T-cell (primary cell): ENCODE data around the gene ADAM10. TPM values are rescaled to one million over a fixed set of nuclear protein-coding genes. Genes with fewer than 3 reads are reported as not detected.
"Not testable (repeated sequence)": the region's sequence is repeated elsewhere in the genome, so short reads cannot be mapped to it uniquely, and the experiment has no call there.

Experiments
- ATAC-seq, 4 experiments: fragments of 200-7000 bp in 3 of 4; fragments of 150-1000 bp in 1 of 4; cut with Tn5 transposase; replicated peaks in 1 of 4; 1 replicate in 3 of 4; 2 replicates in 1 of 4; pipeline ENCODE4 v1.10.0; 2021; ENCODE audit warnings: moderate library complexity in 3 of 4, mild to moderate bottlenecking in 2 of 4, moderate number of reproducible peaks in 1 of 4
- CTCF ChIA-PET, 2 donors: fragments of 300-600 bp; sonication (Branson Sonifier 250); formaldehyde crosslinking; loops; one replicate each; lab custom pipeline; 2022; ENCODE audit warnings: antibody characterized with exemption in 2 of 2; lab: Charles Lee
- POLR2A ChIA-PET, 2 donors: fragments of 300-600 bp; sonication (Branson Sonifier 250); formaldehyde crosslinking; loops; one replicate each; lab custom pipeline; 2022; ENCODE audit warnings: antibody characterized with exemption in 2 of 2; lab: Charles Lee
- DNase-seq, 35 experiments: peaks; one replicate each; pipeline versions ENCODE4 v3.0.0 to v3.0.0-alpha.2; 2013 to 2023
- H3K27ac ChIP-seq: one replicate; pipeline ENCODE4 v1.5.1; 2013; ENCODE audit warnings: low read length
- H3K27me3 ChIP-seq, 2 experiments: replicated peaks in 1 of 2; 1 replicate in 1 of 2; 2 replicates in 1 of 2; pipeline versions ENCODE4 v1.6.1 to v1.7.0; 2013; ENCODE audit warnings: low read length in 1 of 2, mixed read lengths in 1 of 2; ENCODE audit not compliant: control insufficient read depth in 2 of 2, insufficient read depth in 2 of 2; ENCODE audit errors: extremely low read depth in 1 of 2
- H3K36me3 ChIP-seq, 2 donors: 1 replicate in 1 of 2; 2 replicates in 1 of 2; pipeline versions ENCODE4 v1.6.1 to v1.7.0; 2013; ENCODE audit warnings: low read length in 1 of 2; ENCODE audit not compliant: control insufficient read depth in 2 of 2, insufficient read depth in 1 of 2; ENCODE audit errors: extremely low read depth in 1 of 2
- H3K4me1 ChIP-seq, 2 experiments: 1 replicate in 1 of 2; 2 replicates in 1 of 2; pipeline versions ENCODE4 v1.6.1 to v1.7.0; 2013; ENCODE audit warnings: low read length in 2 of 2, mixed read lengths in 1 of 2; ENCODE audit not compliant: insufficient read depth in 2 of 2, control insufficient read depth in 1 of 2; ENCODE audit errors: extremely low read depth in 1 of 2
- H3K4me3 ChIP-seq, 2 donors: 1 replicate in 1 of 2; 2 replicates in 1 of 2; pipeline versions ENCODE4 v1.5.1 to v1.7.0; 2013; ENCODE audit warnings: mild to moderate bottlenecking in 2 of 2, low read length in 1 of 2, moderate library complexity in 1 of 2; ENCODE audit not compliant: control insufficient read depth in 1 of 2; ENCODE audit errors: extremely low read depth in 1 of 2
- H3K9me3 ChIP-seq: 2 replicates; pipeline ENCODE4 v1.7.0; 2013
- H3K27ac Mint-ChIP-seq, 2 donors: one replicate each; pipeline ENCODE4 v1.8.0; 2020 to 2021; ENCODE audit warnings: mild to moderate bottlenecking in 2 of 2, mixed read lengths in 2 of 2
- H3K27me3 Mint-ChIP-seq, 2 donors: one replicate each; pipeline ENCODE4 v1.8.0; 2021 to 2022; ENCODE audit warnings: mixed read lengths in 2 of 2
- H3K36me3 Mint-ChIP-seq: one replicate; pipeline ENCODE4 v1.8.0; 2021; ENCODE audit warnings: mixed read lengths
- H3K4me1 Mint-ChIP-seq, 3 donors: one replicate each; pipeline ENCODE4 v1.8.0; 2020 to 2022; ENCODE audit warnings: mixed read lengths in 3 of 3, mild to moderate bottlenecking in 1 of 3
- H3K4me3 Mint-ChIP-seq, 3 donors: one replicate each; pipeline ENCODE4 v1.8.0; 2020 to 2022; ENCODE audit warnings: mild to moderate bottlenecking in 3 of 3, mixed read lengths in 3 of 3, moderate library complexity in 3 of 3
- H3K9me3 Mint-ChIP-seq, 3 donors: one replicate each; pipeline ENCODE4 v1.8.0; 2020 to 2022; ENCODE audit warnings: mixed read lengths in 3 of 3
- WGBS: methylation state at CpG from one replicate; pipeline ENCODE4 v1.1.5; 2013; ENCODE audit warnings: missing lambda C conversion rate; ENCODE audit not compliant: insufficient coverage; 5-methylcytosine and 5-hydroxymethylcytosine counted together
- total RNA-seq, 35 experiments: library from RNA in 6 of 35; stranded (reverse) in 6 of 35; fragments of 120-200 nt in 1 of 35; gene quantifications; one replicate each; pipeline versions ENCODE4 v1.2.1 to v1.2.4 and lab custom pipeline; 2013 to 2026

ADAM10 gene
- total RNA-seq, 5 donors from 2014 or later (not counting 1 experiment from before 2014, with no cell fraction given) = 99.5 to 146 (median 113) TPM

- under 1% methylated on average over 70 of the region's 75 CpGs for whole genome bisulfite sequencing
- DNase-seq (peak; percentile 83 to 97 (median 92)), ATAC-seq (peak; percentile 93 to 98 (median 96))
- Histone ChIP-seq H3K27me3 (no peaks in the 10 kb centered on the region), H3K27ac (peak within 1 kb of the TSS; percentile 80), H3K36me3 (no peaks in the 10 kb centered on the region), H3K4me3 (peak within 1 kb of the TSS; percentile 80 to 87), H3K9me3 (no peaks in the 10 kb centered on the region), H3K4me1 (peaks cover 27 to 28% of the 10 kb centered on the region in 2 experiments)
- Mint-ChIP-seq H3K4me1 (peaks cover 9 to 15% (median 10%) of the 10 kb centered on the region in 3 donors), H3K36me3 (no peaks in the 10 kb centered on the region), H3K27me3 (no peaks in the 10 kb centered on the region), H3K9me3 (no peaks in the 10 kb centered on the region), H3K4me3 (peak within 1 kb of the TSS in 1 of 3 donors; percentile 92), H3K27ac (peak within 1 kb of the TSS; percentile 92 to 94)
- ChIA-PET POLR2A (interaction anchor here (0.6 to 2.3 kb wide), 11 partner anchors 15 to 860 kb away, joined by 3 to 23 read pairs (median 5); partner anchors contain the start of gene ADAM10 (in 2 of the 2)), CTCF (interaction anchor here (0.5 to 2.5 kb wide), 15 partner anchors 10 to 543 kb away, joined by 3 to 35 read pairs (median 4); partner anchors contain the start of gene ADAM10 (in 2 of the 2))
These were observed 21.5 kb upstream of the ADAM10 start, which contains the start of gene MINDY2 for GRCh38 chr15:58770857-58771620. Gene MINDY2 (plus strand): TSS chr15:58771302. CDS start chr15:58771396, 94 bp downstream.

GRCh38 chr15:58770519-58770856 lies 21.0 kb upstream of the ADAM10 start:
- H3K36me3 ChIP-seq = no peaks in the 10 kb centered on the region
- H3K9me3 ChIP-seq = no peaks in the 10 kb centered on the region
- ATAC-seq = peak; percentile 32 to 42 (median 36)
- H3K4me3 ChIP-seq = peak overlapping the region; percentile 80 to 87
- POLR2A ChIA-PET = interaction anchor here (0.6 to 2.3 kb wide), 9 partner anchors 15 to 867 kb away, joined by 3 to 23 read pairs (median 5); partner anchors contain the start of gene ADAM10 (in 2 of the 2)
- DNase-seq = peak in 7 of 35 experiments; percentile 6 to 61 (median 24)
- CTCF ChIA-PET = interaction anchor here (0.5 to 2.5 kb wide), 16 partner anchors 9 to 1463 kb away, joined by 3 to 35 read pairs (median 4); partner anchors contain the start of gene ADAM10 (in 2 of the 2)
- H3K27ac ChIP-seq = peak overlapping the region; percentile 72
- H3K4me1 ChIP-seq = peaks cover 27 to 28% of the 10 kb centered on the region in 2 experiments
- Mint-ChIP-seq H3K27me3 (no peaks in the 10 kb centered on the region), H3K27ac (peak overlapping the region; percentile 92 to 94), H3K4me1 (peaks cover 9 to 15% (median 10%) of the 10 kb centered on the region in 3 donors), H3K4me3 (peak overlapping the region in 1 of 3 donors; percentile 92), H3K9me3 (no peaks in the 10 kb centered on the region), H3K36me3 (no peaks in the 10 kb centered on the region)
- WGBS = 11% methylated on average over 9 of the region's 9 CpGs
- H3K27me3 ChIP-seq = no peaks in the 10 kb centered on the region

- CTCF ChIA-PET = interaction anchor here in 1 of 2 donors (0.6 kb wide), 1 partner anchor 77 kb away, joined by 4 read pairs; no protein-coding TSS in a partner anchor
- H3K27ac Mint-ChIP-seq = not testable (repeated sequence)
These were observed 19.1 kb upstream of the ADAM10 start for GRCh38 chr15:58768601-58769004.

GRCh38 chr15:58766290-58766689 lies 16.8 kb upstream of the ADAM10 start:
- Histone ChIP-seq H3K36me3 (no peaks in the 10 kb centered on the region), H3K4me3 (no peak overlapping the region), H3K4me1 (peaks cover 0 to 7% of the 10 kb centered on the region in 2 experiments), H3K27ac (no peak overlapping the region), H3K27me3 (no peaks in the 10 kb centered on the region), H3K9me3 (no peaks in the 10 kb centered on the region)
- DNase-seq (no peak), ATAC-seq (no peak)
- POLR2A ChIA-PET = interaction anchor here in 1 of 2 donors (2.0 kb wide), 1 partner anchor 16 kb away, joined by 10 read pairs; the partner anchor contains the start of gene ADAM10
- Mint-ChIP-seq H3K27me3 (no peaks in the 10 kb centered on the region), H3K4me3 (no peak overlapping the region), H3K27ac (peak overlapping the region in 1 of 2 donors; percentile 62), H3K9me3 (peaks cover 0 to 4% (median 4%) of the 10 kb centered on the region in 3 donors), H3K4me1 (peaks cover 7 to 12% (median 9%) of the 10 kb centered on the region in 3 donors), H3K36me3 (no peaks in the 10 kb centered on the region)
- 93% methylated on average over 4 of the region's 5 CpGs for WGBS
- CTCF ChIA-PET = no interaction called here

More at GRCh38 chr15:58768601-58769004, 19.1 kb upstream of the ADAM10 start:
- ATAC-seq, H3K27ac ChIP-seq, H3K36me3 Mint-ChIP-seq, H3K27me3 Mint-ChIP-seq, H3K4me3 ChIP-seq, H3K27me3 ChIP-seq, H3K9me3 ChIP-seq, H3K9me3 Mint-ChIP-seq, H3K36me3 ChIP-seq, H3K4me3 Mint-ChIP-seq, POLR2A ChIA-PET: not testable (repeated sequence)
- peaks cover 18 to 19% of the 10 kb centered on the region in 2 experiments for H3K4me1 ChIP-seq
- whole genome bisulfite sequencing = 59% methylated on average over 4 of the region's 7 CpGs
- peaks cover 9 to 15% (median 10%) of the 10 kb centered on the region in 3 donors for H3K4me1 Mint-ChIP-seq
- peak in 17 of 35 experiments; percentile 7 to 47 (median 21) for DNase-seq

GRCh38 chr15:58764468-58764867 lies 15.0 kb upstream of the ADAM10 start:
- Histone ChIP-seq H3K27ac (no peak overlapping the region), H3K4me1 (no peaks in the 10 kb centered on the region), H3K27me3 (no peaks in the 10 kb centered on the region), H3K36me3 (no peaks in the 10 kb centered on the region), H3K4me3 (no peak overlapping the region), H3K9me3 (no peaks in the 10 kb centered on the region)
- H3K4me3 Mint-ChIP-seq = no peak overlapping the region
- ATAC-seq (no peak), DNase-seq (no peak)
- no peak overlapping the region for H3K27ac Mint-ChIP-seq
- ChIA-PET CTCF (interaction anchor here in 1 of 2 donors (0.7 kb wide), 1 partner anchor 764 kb away, joined by 5 read pairs; no protein-coding TSS in a partner anchor), POLR2A (no interaction called here)
- H3K27me3 Mint-ChIP-seq = no peaks in the 10 kb centered on the region
- peaks cover 0 to 4% (median 4%) of the 10 kb centered on the region in 3 donors for H3K9me3 Mint-ChIP-seq
- H3K36me3 Mint-ChIP-seq = no peaks in the 10 kb centered on the region
- peaks cover 3 to 9% (median 5%) of the 10 kb centered on the region in 3 donors for H3K4me1 Mint-ChIP-seq
- 100% methylated on average over 1 of the region's 5 CpGs for WGBS

- no peak overlapping the region for H3K4me3 ChIP-seq
- no peak overlapping the region for H3K4me3 Mint-ChIP-seq
- no CpG with 5 or more reads among the region's 1 CpG for WGBS
- ATAC-seq (no peak), DNase-seq (no peak)
- no peaks in the 10 kb centered on the region for H3K27me3 Mint-ChIP-seq
- no peaks in the 10 kb centered on the region for H3K36me3 Mint-ChIP-seq
- H3K27ac Mint-ChIP-seq = no peak overlapping the region
- H3K36me3 ChIP-seq = no peaks in the 10 kb centered on the region
- ChIA-PET POLR2A (no interaction called here), CTCF (no interaction called here)
- no peaks in the 10 kb centered on the region for H3K4me1 Mint-ChIP-seq
- no peaks in the 10 kb centered on the region for H3K4me1 ChIP-seq
- H3K9me3 Mint-ChIP-seq = peaks cover 0 to 4% (median 4%) of the 10 kb centered on the region in 3 donors
- H3K27ac ChIP-seq = no peak overlapping the region
- no peaks in the 10 kb centered on the region for H3K9me3 ChIP-seq
- no peaks in the 10 kb centered on the region for H3K27me3 ChIP-seq
These were observed 13.2 kb upstream of the ADAM10 start for GRCh38 chr15:58762731-58763130.
